Activated T-cell treated with anti-CD3 and anti-CD28 coated beads, Interleukin-2, amount 50 U/mL, for 1 hour (primary cell): ENCODE data around the gene RAI1.
"Not testable (repeated sequence)": the region's sequence is repeated elsewhere in the genome, so short reads cannot be mapped to it uniquely, and the experiment has no call there.

Experiments
- DNase-seq: peaks from one replicate; pipeline ENCODE4 v3.0.0-alpha.2; 2020

Gene RAI1

GRCh38 chr17:17663160-17664063 is 17.8 kb upstream of the RAI1 start:
- DNase-seq: peak; percentile 72

GRCh38 chr17:17664064-17664452 is 17.2 kb upstream of the RAI1 start:
- no peak for DNase-seq

GRCh38 chr17:17665255-17665654 is 16.0 kb upstream of the RAI1 start:
- DNase-seq: no peak

GRCh38 chr17:17666111-17666714 is 15.0 kb upstream of the RAI1 start:
- no peak for DNase-seq

- no peak for DNase-seq
These were observed 14.0 kb upstream of the RAI1 start for GRCh38 chr17:17667231-17667630.

- no peak for DNase-seq
These were observed 13.3 kb upstream of the RAI1 start for GRCh38 chr17:17667947-17668346.

- no peak for DNase-seq
These were observed 12.9 kb upstream of the RAI1 start for GRCh38 chr17:17668358-17668757.

GRCh38 chr17:17668775-17669579 is 12.3 kb upstream of the RAI1 start:
- no peak for DNase-seq

- DNase-seq: no peak
These were observed 11.6 kb upstream of the RAI1 start for GRCh38 chr17:17669580-17670235.

GRCh38 chr17:17670701-17671305 is 10.5 kb upstream of the RAI1 start:
- DNase-seq: no peak

GRCh38 chr17:17671369-17672129 is 9.7 kb upstream of the RAI1 start:
- no peak for DNase-seq

- no peak for DNase-seq
These were observed 8.5 kb upstream of the RAI1 start for GRCh38 chr17:17672453-17673368.

GRCh38 chr17:17675416-17675815 is 5.8 kb upstream of the RAI1 start:
- no peak for DNase-seq

GRCh38 chr17:17675925-17676534 is 5.2 kb upstream of the RAI1 start:
- DNase-seq: no peak

- no peak for DNase-seq
These were observed 4.5 kb upstream of the RAI1 start for GRCh38 chr17:17676752-17677151.

GRCh38 chr17:17677299-17678040 is 3.8 kb upstream of the RAI1 start:
- DNase-seq: no peak

GRCh38 chr17:17678063-17678699 is 3.1 kb upstream of the RAI1 start:
- not testable (repeated sequence) for DNase-seq

- DNase-seq: no peak
These were observed 2.0 kb upstream of the RAI1 start for GRCh38 chr17:17679243-17679642.

- DNase-seq: no peak
These were observed 1.5 kb upstream of the RAI1 start for GRCh38 chr17:17679748-17680147.
